ENCODE results near the gene LLGL1. TPM values are rescaled to one million over a fixed set of nuclear protein-coding genes. Genes with fewer than 3 reads are reported as not detected.

The LLGL1 gene
- total RNA-seq (2022) = 16.4 and 17.4 TPM in 2 replicates
- Bru-seq, nascent RNA = percentile 43 among the genes with signal in this experiment
- percentile 55 among the genes with signal in this experiment for BruChase-seq, experiment 1, labeled RNA remaining after a 6-hour chase
- BruChase-seq, experiment 2, labeled RNA remaining after a 2-hour chase = percentile 46 among the genes with signal in this experiment
- long read RNA-seq, partial matches to known transcripts = 0 of 3 reads
- long read RNA-seq, other reads (novel, unspliced or antisense) = 3 of 3 reads

DNA sequence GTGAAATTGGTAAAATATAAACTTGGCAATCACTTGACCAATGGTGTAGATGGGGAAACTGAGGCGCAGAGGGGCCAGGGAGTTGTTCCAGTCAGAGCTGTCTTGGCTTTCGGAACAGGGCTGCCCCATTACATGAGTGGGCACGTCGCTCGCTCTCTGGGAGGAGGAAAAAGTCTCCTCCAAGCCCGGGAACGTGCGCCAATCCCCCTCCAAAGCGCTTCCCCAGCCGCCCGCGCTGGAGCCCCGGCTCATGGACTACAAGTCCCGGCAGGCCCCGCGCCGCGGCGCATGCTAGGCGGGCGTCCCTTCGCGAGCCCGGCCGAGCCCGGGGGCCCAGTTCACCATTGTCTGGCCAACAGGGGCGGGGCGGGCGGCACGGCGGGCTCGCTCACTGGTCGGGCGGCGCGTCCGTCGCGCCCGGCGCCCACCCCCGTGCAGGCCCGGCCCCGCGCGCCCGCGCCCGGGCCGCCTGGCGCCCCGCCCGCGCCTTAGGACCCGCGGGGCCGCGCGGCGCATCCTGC is at the start of gene LLGL1:
Gene LLGL1 (plus strand): TSS at position 515 of the 521 bp plus-strand sequence. CDS start 48 bp downstream, outside the sequence.
- no TSS peak for BruUV-seq (replicated peaks)
- Mint-ChIP-seq H3K4me3 (ENCODE audit: unreplicated experiment) (peak within 1 kb of the TSS; percentile 92), H3K27me3 (ENCODE audit: insufficient read depth, unreplicated experiment) (no peaks in the 10 kb centered on the region), H3K36me3 (ENCODE audit: insufficient read depth, unreplicated experiment) (peaks cover 5% of the 10 kb centered on the region), H3K4me1 (ENCODE audit: insufficient read depth, unreplicated experiment) (peaks cover 26% of the 10 kb centered on the region), H3K27ac (ENCODE audit: low read depth, unreplicated experiment) (peak within 1 kb of the TSS; percentile 91), H3K9me3 (ENCODE audit: unreplicated experiment) (no peaks in the 10 kb centered on the region)
- CTCF ChIA-PET = interaction anchor here (0.7 kb wide), 1 partner anchor 949 kb away, joined by 3 read pairs; no protein-coding TSS in a partner anchor
- TF ChIP-seq, protein P1, sequence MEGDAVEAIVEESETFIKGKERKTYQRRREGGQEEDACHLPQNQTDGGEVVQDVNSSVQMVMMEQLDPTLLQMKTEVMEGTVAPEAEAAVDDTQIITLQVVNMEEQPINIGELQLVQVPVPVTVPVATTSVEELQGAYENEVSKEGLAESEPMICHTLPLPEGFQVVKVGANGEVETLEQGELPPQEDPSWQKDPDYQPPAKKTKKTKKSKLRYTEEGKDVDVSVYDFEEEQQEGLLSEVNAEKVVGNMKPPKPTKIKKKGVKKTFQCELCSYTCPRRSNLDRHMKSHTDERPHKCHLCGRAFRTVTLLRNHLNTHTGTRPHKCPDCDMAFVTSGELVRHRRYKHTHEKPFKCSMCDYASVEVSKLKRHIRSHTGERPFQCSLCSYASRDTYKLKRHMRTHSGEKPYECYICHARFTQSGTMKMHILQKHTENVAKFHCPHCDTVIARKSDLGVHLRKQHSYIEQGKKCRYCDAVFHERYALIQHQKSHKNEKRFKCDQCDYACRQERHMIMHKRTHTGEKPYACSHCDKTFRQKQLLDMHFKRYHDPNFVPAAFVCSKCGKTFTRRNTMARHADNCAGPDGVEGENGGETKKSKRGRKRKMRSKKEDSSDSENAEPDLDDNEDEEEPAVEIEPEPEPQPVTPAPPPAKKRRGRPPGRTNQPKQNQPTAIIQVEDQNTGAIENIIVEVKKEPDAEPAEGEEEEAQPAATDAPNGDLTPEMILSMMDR (IDR thresholded peaks at IDR 0.05; ENCODE audit: unreplicated experiment) = no peak
- POLR2A ChIA-PET = no interaction called here
- intact Hi-C loops (cut with micrococcal nuclease) = no loop called here
- peak; percentile 94 for DNase-seq (ENCODE audit: unreplicated experiment)

DNA sequence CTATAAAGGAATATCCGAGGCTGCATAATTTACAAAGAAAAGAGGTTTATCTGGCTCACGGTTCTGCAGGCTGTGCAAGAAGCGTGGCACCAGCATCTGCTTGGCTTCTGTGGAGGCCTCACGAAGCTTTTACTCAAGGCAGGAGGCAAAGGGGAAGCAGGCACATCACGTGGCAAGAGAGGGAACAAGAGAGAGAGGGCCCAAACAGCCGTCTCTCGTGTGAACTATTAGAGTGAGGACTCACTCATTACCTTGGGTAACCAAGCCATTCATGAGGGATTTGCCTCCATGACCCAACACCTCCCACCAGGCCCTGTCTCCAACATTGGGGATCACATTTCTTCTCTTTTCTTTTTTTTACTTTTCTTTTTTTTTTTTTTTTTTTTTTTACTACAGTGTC is 49.3 kb upstream of the LLGL1 start:
- Mint-ChIP-seq H3K27ac (ENCODE audit: low read depth, unreplicated experiment) (no peak overlapping the region), H3K4me1 (ENCODE audit: insufficient read depth, unreplicated experiment) (no peaks in the 10 kb centered on the region), H3K9me3 (ENCODE audit: unreplicated experiment) (no peaks in the 10 kb centered on the region), H3K4me3 (ENCODE audit: unreplicated experiment) (no peak overlapping the region), H3K27me3 (ENCODE audit: insufficient read depth, unreplicated experiment) (no peaks in the 10 kb centered on the region), H3K36me3 (ENCODE audit: insufficient read depth, unreplicated experiment) (no peaks in the 10 kb centered on the region)
- ChIA-PET CTCF (no interaction called here), POLR2A (interaction anchor here (1.0 kb wide), 1 partner anchor 10 kb away, joined by 3 read pairs; no protein-coding TSS in a partner anchor)
- intact Hi-C loops (cut with micrococcal nuclease) = no loop called here
- TF ChIP-seq, protein P1 (IDR thresholded peaks at IDR 0.05; ENCODE audit: unreplicated experiment) = no peak
- no peak for DNase-seq (ENCODE audit: unreplicated experiment)
- BruUV-seq (replicated peaks) = no TSS peak

DNA sequence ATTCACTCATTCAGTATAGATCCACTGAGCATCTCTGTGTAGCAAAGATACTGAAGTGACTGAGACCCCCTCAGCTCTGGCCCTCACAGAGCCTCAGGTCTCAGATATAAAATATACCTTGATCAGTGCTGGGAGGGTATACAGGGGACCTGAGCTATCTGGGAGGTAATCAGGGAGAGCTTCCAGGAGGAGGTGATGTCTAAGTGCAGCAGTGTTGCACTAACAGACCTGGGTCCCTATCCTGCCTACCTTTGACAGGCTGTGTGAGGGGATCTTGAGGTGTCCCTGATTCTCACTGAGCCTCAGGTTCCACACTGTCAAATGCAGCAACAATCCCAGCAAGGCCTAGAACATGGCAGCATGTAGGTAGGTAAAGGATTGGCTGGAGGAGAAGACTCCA is 48.3 kb upstream of the LLGL1 start:
- H3K27me3 Mint-ChIP-seq (ENCODE audit: insufficient read depth, unreplicated experiment) = no peaks in the 10 kb centered on the region
- no peaks in the 10 kb centered on the region for H3K36me3 Mint-ChIP-seq (ENCODE audit: insufficient read depth, unreplicated experiment)
- no peaks in the 10 kb centered on the region for H3K4me1 Mint-ChIP-seq (ENCODE audit: insufficient read depth, unreplicated experiment)
- ChIA-PET POLR2A (no interaction called here), CTCF (no interaction called here)
- H3K27ac Mint-ChIP-seq (ENCODE audit: low read depth, unreplicated experiment) = no peak overlapping the region
- TF ChIP-seq, protein P1 (IDR thresholded peaks at IDR 0.05; ENCODE audit: unreplicated experiment) = no peak
- H3K4me3 Mint-ChIP-seq (ENCODE audit: unreplicated experiment) = no peak overlapping the region
- H3K9me3 Mint-ChIP-seq (ENCODE audit: unreplicated experiment) = no peaks in the 10 kb centered on the region
- no TSS peak for BruUV-seq (replicated peaks)
- intact Hi-C loops (cut with micrococcal nuclease) = no loop called here
- DNase-seq (ENCODE audit: unreplicated experiment) = no peak

DNA sequence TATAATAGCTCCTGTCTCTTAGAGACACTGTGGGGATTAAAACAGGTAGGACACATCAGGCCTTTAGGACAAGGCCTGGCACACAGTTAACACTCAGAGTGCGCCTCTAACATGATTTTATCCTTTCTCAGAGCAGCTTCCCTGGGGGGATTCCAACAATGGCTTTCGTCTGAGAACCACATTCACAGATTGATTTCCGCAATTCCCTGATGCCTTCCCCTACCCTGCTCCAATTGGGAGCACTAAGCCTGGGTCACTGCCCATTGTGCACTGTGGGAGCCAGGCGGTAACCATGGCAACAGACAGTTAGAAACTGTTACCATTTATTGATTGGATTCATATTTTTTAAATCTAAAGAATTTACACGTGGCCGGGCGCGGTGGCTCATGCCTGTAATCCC is 47.7 kb upstream of the LLGL1 start:
- intact Hi-C loops (cut with micrococcal nuclease) = no loop called here
- TF ChIP-seq, protein P1 (IDR thresholded peaks at IDR 0.05; ENCODE audit: unreplicated experiment) = no peak
- no peak overlapping the region for H3K4me3 Mint-ChIP-seq (ENCODE audit: unreplicated experiment)
- no peaks in the 10 kb centered on the region for H3K27me3 Mint-ChIP-seq (ENCODE audit: insufficient read depth, unreplicated experiment)
- H3K36me3 Mint-ChIP-seq (ENCODE audit: insufficient read depth, unreplicated experiment) = no peaks in the 10 kb centered on the region
- ChIA-PET POLR2A (no interaction called here), CTCF (no interaction called here)
- H3K4me1 Mint-ChIP-seq (ENCODE audit: insufficient read depth, unreplicated experiment) = no peaks in the 10 kb centered on the region
- DNase-seq (ENCODE audit: unreplicated experiment) = no peak
- no TSS peak for BruUV-seq (replicated peaks)
- no peak overlapping the region for H3K27ac Mint-ChIP-seq (ENCODE audit: low read depth, unreplicated experiment)
- H3K9me3 Mint-ChIP-seq (ENCODE audit: unreplicated experiment) = no peaks in the 10 kb centered on the region

Measured in MCF 10A (cell line).